ENCODE measurements around the gene VRK3. TPM values are rescaled to one million over a fixed set of nuclear protein-coding genes. Genes with fewer than 3 reads are reported as not detected.
"Not testable (repeated sequence)": the region's sequence is repeated elsewhere in the genome, so short reads cannot be mapped to it uniquely, and the experiment has no call there.

Gene VRK3
- total RNA-seq, 5 donors from 2014 or later (not counting 1 experiment from before 2014, with no cell fraction given), result 84.0 to 104 (median 99.3) TPM

GRCh38 chr19:49946415-49946814 lies 78.8 kb downstream of the VRK3 start:
- H3K36me3 Mint-ChIP-seq, result no peaks in the 10 kb centered on the region
- H3K27ac Mint-ChIP-seq, result no peak overlapping the region
- H3K4me3 Mint-ChIP-seq, result no peak overlapping the region
- no peaks in the 10 kb centered on the region for H3K36me3 ChIP-seq (ENCODE audit: control insufficient read depth in 2 of 2, extremely low read depth in 1 of 2, insufficient read depth in 1 of 2, low read length in 1 of 2)
- H3K9me3 Mint-ChIP-seq, result no peaks in the 10 kb centered on the region
- CTCF ChIA-PET, result interaction anchor here in 1 of 2 donors (0.5 kb wide), 2 partner anchors 83 to 1189 kb away, joined by 3 to 4 read pairs; no protein-coding TSS in a partner anchor
- DNase-seq (no peak), ATAC-seq (replicated peaks in 1 of 4) (no peak)
- H3K4me1 ChIP-seq (ENCODE audit: control insufficient read depth in 1 of 2, extremely low read depth in 1 of 2, insufficient read depth in 2 of 2, low read length in 2 of 2), result no peaks in the 10 kb centered on the region
- WGBS (ENCODE audit: insufficient coverage), result 88% methylated on average over 8 of the region's 8 CpGs
- POLR2A ChIA-PET, result interaction anchor here in 1 of 2 donors (0.6 kb wide), 1 partner anchor 131 kb away, joined by 8 read pairs; no protein-coding TSS in a partner anchor
- H3K4me3 ChIP-seq (ENCODE audit: control insufficient read depth in 1 of 2, extremely low read depth in 1 of 2, low read length in 1 of 2), result no peak overlapping the region
- H3K9me3 ChIP-seq, result no peaks in the 10 kb centered on the region
- peaks cover 13 to 28% of the 10 kb centered on the region in 2 donors for H3K27me3 Mint-ChIP-seq
- H3K4me1 Mint-ChIP-seq, result no peaks in the 10 kb centered on the region
- peaks cover 0 to 36% of the 10 kb centered on the region in 2 experiments for H3K27me3 ChIP-seq (replicated peaks in 1 of 2; ENCODE audit: control insufficient read depth in 2 of 2, extremely low read depth in 1 of 2, insufficient read depth in 2 of 2, low read length in 1 of 2)
- no peak overlapping the region for H3K27ac ChIP-seq (ENCODE audit: low read length)

GRCh38 chr19:49944567-49944966 lies 80.6 kb downstream of the VRK3 start:
- H3K9me3 ChIP-seq; H3K36me3 ChIP-seq (ENCODE audit: control insufficient read depth in 2 of 2, extremely low read depth in 1 of 2, insufficient read depth in 1 of 2, low read length in 1 of 2); H3K4me3 ChIP-seq (ENCODE audit: control insufficient read depth in 1 of 2, extremely low read depth in 1 of 2, low read length in 1 of 2); CTCF ChIA-PET; H3K27ac Mint-ChIP-seq; H3K4me1 Mint-ChIP-seq; ATAC-seq (replicated peaks in 1 of 4); POLR2A ChIA-PET; DNase-seq; H3K4me3 Mint-ChIP-seq; H3K9me3 Mint-ChIP-seq; H3K27ac ChIP-seq (ENCODE audit: low read length); H3K36me3 Mint-ChIP-seq; H3K4me1 ChIP-seq (ENCODE audit: control insufficient read depth in 1 of 2, extremely low read depth in 1 of 2, insufficient read depth in 2 of 2, low read length in 2 of 2): not testable (repeated sequence)
- no CpG with 5 or more reads among the region's 5 CpGs for WGBS (ENCODE audit: insufficient coverage)
- peaks cover 5 to 16% of the 10 kb centered on the region in 2 donors for H3K27me3 Mint-ChIP-seq
- H3K27me3 ChIP-seq (replicated peaks in 1 of 2; ENCODE audit: control insufficient read depth in 2 of 2, extremely low read depth in 1 of 2, insufficient read depth in 2 of 2, low read length in 1 of 2), result peaks cover 0 to 25% of the 10 kb centered on the region in 2 experiments

- WGBS (ENCODE audit: insufficient coverage), result 77% methylated on average over 4 of the region's 5 CpGs
- Histone ChIP-seq H3K9me3 (no peaks in the 10 kb centered on the region), H3K27ac (ENCODE audit: low read length) (no peak overlapping the region), H3K27me3 (replicated peaks in 1 of 2; ENCODE audit: control insufficient read depth in 2 of 2, extremely low read depth in 1 of 2, insufficient read depth in 2 of 2, low read length in 1 of 2) (peaks cover 0 to 7% of the 10 kb centered on the region in 2 experiments), H3K4me3 (ENCODE audit: control insufficient read depth in 1 of 2, extremely low read depth in 1 of 2, low read length in 1 of 2) (no peak overlapping the region), H3K4me1 (ENCODE audit: control insufficient read depth in 1 of 2, extremely low read depth in 1 of 2, insufficient read depth in 2 of 2, low read length in 2 of 2) (peaks cover 5 to 15% of the 10 kb centered on the region in 2 experiments), H3K36me3 (ENCODE audit: control insufficient read depth in 2 of 2, extremely low read depth in 1 of 2, insufficient read depth in 1 of 2, low read length in 1 of 2) (no peaks in the 10 kb centered on the region)
- H3K4me1 Mint-ChIP-seq, result peaks cover 6 to 9% (median 7%) of the 10 kb centered on the region in 3 donors
- H3K36me3 Mint-ChIP-seq, result no peaks in the 10 kb centered on the region
- peak in 1 of 4 experiments; percentile 36 for ATAC-seq (replicated peaks in 1 of 4)
- no peak for DNase-seq
- no peak overlapping the region for H3K27ac Mint-ChIP-seq
- ChIA-PET POLR2A (no interaction called here), CTCF (no interaction called here)
- peaks cover 5 to 9% of the 10 kb centered on the region in 2 donors for H3K27me3 Mint-ChIP-seq
- H3K4me3 Mint-ChIP-seq, result no peak overlapping the region
- no peaks in the 10 kb centered on the region for H3K9me3 Mint-ChIP-seq
Observed at GRCh38 chr19:49940482-49940791, 84.7 kb downstream of the VRK3 start.

DNA sequence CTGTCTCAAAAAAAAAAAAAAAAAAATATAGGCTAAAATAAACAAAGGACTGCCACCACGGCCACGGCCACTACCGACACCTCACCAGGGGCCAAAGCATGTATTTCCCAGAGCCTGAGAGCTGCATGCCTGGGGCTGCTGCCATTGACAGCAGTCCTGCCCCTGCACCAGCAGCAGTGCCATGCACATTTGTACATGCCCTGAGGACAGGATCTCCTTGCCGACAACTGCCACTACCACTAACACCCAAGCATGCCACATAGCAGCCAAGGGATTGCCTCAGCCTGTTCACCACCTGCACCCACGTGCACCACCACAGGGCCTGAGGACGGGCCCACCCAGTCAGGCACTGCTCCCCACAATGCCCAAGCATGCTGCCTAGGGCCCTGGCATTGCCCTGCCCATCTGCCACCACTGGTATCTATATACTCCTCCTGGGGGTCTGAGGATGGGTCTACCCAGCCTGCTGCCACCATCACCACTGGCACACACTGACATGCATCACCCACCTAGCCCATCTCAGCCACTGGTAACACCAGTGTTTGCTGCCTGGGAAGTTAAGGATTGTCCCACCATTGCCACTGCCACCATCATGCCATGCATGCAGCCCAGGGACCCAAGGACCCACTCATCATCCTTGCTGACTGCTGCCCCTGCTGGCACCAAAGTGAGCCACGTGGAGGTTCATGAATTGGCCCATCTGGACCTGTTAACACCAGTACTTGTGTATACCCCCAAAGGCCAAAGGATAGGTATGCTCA lies 85.3 kb downstream of the VRK3 start:
- H3K9me3 Mint-ChIP-seq, result no peaks in the 10 kb centered on the region
- POLR2A ChIA-PET, result no interaction called here
- no peak overlapping the region for H3K4me3 Mint-ChIP-seq
- peaks cover 5 to 9% of the 10 kb centered on the region in 2 donors for H3K27me3 Mint-ChIP-seq
- H3K36me3 Mint-ChIP-seq, result no peaks in the 10 kb centered on the region
- Histone ChIP-seq H3K4me1 (ENCODE audit: control insufficient read depth in 1 of 2, extremely low read depth in 1 of 2, insufficient read depth in 2 of 2, low read length in 2 of 2) (peaks cover 5 to 15% of the 10 kb centered on the region in 2 experiments), H3K4me3 (ENCODE audit: control insufficient read depth in 1 of 2, extremely low read depth in 1 of 2, low read length in 1 of 2) (no peak overlapping the region), H3K36me3 (ENCODE audit: control insufficient read depth in 2 of 2, extremely low read depth in 1 of 2, insufficient read depth in 1 of 2, low read length in 1 of 2) (no peaks in the 10 kb centered on the region), H3K9me3 (no peaks in the 10 kb centered on the region), H3K27me3 (replicated peaks in 1 of 2; ENCODE audit: control insufficient read depth in 2 of 2, extremely low read depth in 1 of 2, insufficient read depth in 2 of 2, low read length in 1 of 2) (peaks cover 0 to 7% of the 10 kb centered on the region in 2 experiments), H3K27ac (ENCODE audit: low read length) (no peak overlapping the region)
- DNase-seq, result no peak
- WGBS (ENCODE audit: insufficient coverage), result 62% methylated on average over 7 of the region's 7 CpGs
- peak in 1 of 4 experiments; percentile 27 for ATAC-seq (replicated peaks in 1 of 4)
- no peak overlapping the region for H3K27ac Mint-ChIP-seq
- peaks cover 6 to 9% (median 7%) of the 10 kb centered on the region in 3 donors for H3K4me1 Mint-ChIP-seq
- CTCF ChIA-PET, result interaction anchor here (0.6 to 1.1 kb wide), 3 partner anchors 28 to 338 kb away, joined by 4 to 12 read pairs (median 4); no protein-coding TSS in a partner anchor

GRCh38 chr19:49938662-49939061 lies 86.5 kb downstream of the VRK3 start:
- Mint-ChIP-seq H3K36me3 (no peaks in the 10 kb centered on the region), H3K27ac (no peak overlapping the region), H3K27me3 (peaks cover 3 to 4% of the 10 kb centered on the region in 2 donors), H3K4me1 (peaks cover 8 to 11% (median 10%) of the 10 kb centered on the region in 3 donors), H3K9me3 (no peaks in the 10 kb centered on the region), H3K4me3 (no peak overlapping the region)
- ChIA-PET POLR2A (no interaction called here), CTCF (interaction anchor here in 1 of 2 donors (0.7 kb wide), 1 partner anchor 67 kb away, joined by 3 read pairs; no protein-coding TSS in a partner anchor)
- Histone ChIP-seq H3K27me3 (replicated peaks in 1 of 2; ENCODE audit: control insufficient read depth in 2 of 2, extremely low read depth in 1 of 2, insufficient read depth in 2 of 2, low read length in 1 of 2) (peaks cover 0 to 7% of the 10 kb centered on the region in 2 experiments), H3K27ac (ENCODE audit: low read length) (no peak overlapping the region), H3K4me1 (ENCODE audit: control insufficient read depth in 1 of 2, extremely low read depth in 1 of 2, insufficient read depth in 2 of 2, low read length in 2 of 2) (peaks cover 5 to 18% of the 10 kb centered on the region in 2 experiments), H3K4me3 (ENCODE audit: control insufficient read depth in 1 of 2, extremely low read depth in 1 of 2, low read length in 1 of 2) (no peak overlapping the region), H3K36me3 (ENCODE audit: control insufficient read depth in 2 of 2, extremely low read depth in 1 of 2, insufficient read depth in 1 of 2, low read length in 1 of 2) (no peaks in the 10 kb centered on the region), H3K9me3 (no peaks in the 10 kb centered on the region)
- DNase-seq (no peak), ATAC-seq (replicated peaks in 1 of 4) (no peak)
- WGBS (ENCODE audit: insufficient coverage), result 92% methylated on average over 4 of the region's 4 CpGs

DNA sequence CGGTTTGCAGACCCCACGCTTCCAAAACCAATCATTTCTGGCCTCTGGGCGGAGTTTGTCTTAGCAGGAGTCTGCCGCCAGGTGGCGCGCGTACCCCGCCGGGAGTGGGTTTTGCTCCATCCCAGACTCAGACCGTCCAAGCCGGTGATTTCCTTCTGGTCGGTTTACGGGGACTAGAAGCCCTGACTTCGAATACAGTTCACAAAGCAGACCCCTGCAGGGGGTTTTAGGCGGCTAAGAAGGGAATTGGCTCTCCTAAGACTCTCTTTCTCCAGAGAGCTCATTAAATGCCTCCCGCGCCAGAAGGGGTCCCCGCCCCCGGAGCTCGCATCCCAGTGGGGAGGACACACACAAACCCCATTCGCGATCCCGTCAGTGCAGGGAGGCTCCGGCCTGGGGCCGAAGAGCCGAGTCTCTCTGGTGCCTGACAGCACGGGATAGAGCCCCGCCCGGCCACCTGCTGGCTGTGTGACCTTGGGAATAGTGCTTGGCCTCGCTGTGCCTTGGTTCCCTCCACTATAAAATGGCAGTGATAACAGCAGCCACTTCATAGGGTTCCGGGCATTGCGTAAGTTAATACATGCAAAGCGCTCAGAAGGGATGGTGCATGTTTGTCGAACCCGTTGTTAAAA lies 87.3 kb downstream of the VRK3 start:
- Mint-ChIP-seq H3K27ac (no peak overlapping the region), H3K36me3 (no peaks in the 10 kb centered on the region), H3K27me3 (no peaks in the 10 kb centered on the region), H3K4me1 (peaks cover 16 to 18% (median 17%) of the 10 kb centered on the region in 3 donors), H3K9me3 (no peaks in the 10 kb centered on the region), H3K4me3 (no peak overlapping the region)
- H3K9me3 ChIP-seq, result no peaks in the 10 kb centered on the region
- 38% methylated on average over 21 of the region's 35 CpGs for WGBS (ENCODE audit: insufficient coverage)
- H3K27ac ChIP-seq (ENCODE audit: low read length), result no peak overlapping the region
- ChIA-PET CTCF (interaction anchor here (0.5 to 1.3 kb wide), 2 partner anchors 46 to 114 kb away, joined by 3 read pairs; no protein-coding TSS in a partner anchor), POLR2A (no interaction called here)
- no peaks in the 10 kb centered on the region for H3K36me3 ChIP-seq (ENCODE audit: control insufficient read depth in 2 of 2, extremely low read depth in 1 of 2, insufficient read depth in 1 of 2, low read length in 1 of 2)
- peaks cover 10 to 26% of the 10 kb centered on the region in 2 experiments for H3K4me1 ChIP-seq (ENCODE audit: control insufficient read depth in 1 of 2, extremely low read depth in 1 of 2, insufficient read depth in 2 of 2, low read length in 2 of 2)
- ATAC-seq (replicated peaks in 1 of 4) (peak; percentile 68 to 80 (median 69)), DNase-seq (peak; percentile 13 to 86 (median 65))
- peak overlapping the region; percentile 6 to 10 for H3K4me3 ChIP-seq (ENCODE audit: control insufficient read depth in 1 of 2, extremely low read depth in 1 of 2, low read length in 1 of 2)
- peaks cover 0 to 7% of the 10 kb centered on the region in 2 experiments for H3K27me3 ChIP-seq (replicated peaks in 1 of 2; ENCODE audit: control insufficient read depth in 2 of 2, extremely low read depth in 1 of 2, insufficient read depth in 2 of 2, low read length in 1 of 2)
